ENCODE data around the gene SNCAIP.

SNCAIP gene

GRCh38 chr5:122311961-122312590 is at the start of gene SNCAIP:
Gene SNCAIP, plus strand, starts transcription at chr5:122312237. Its CDS starts 78,898 bp downstream, at chr5:122391135.
- no peak for DNase-seq

- no peak for DNase-seq
Observed at GRCh38 chr5:122263352-122264030, 48.5 kb upstream of the SNCAIP start.

GRCh38 chr5:122264610-122265009 is 47.4 kb upstream of the SNCAIP start:
- DNase-seq = no peak

GRCh38 chr5:122267185-122267584 is 44.9 kb upstream of the SNCAIP start:
- no peak for DNase-seq

GRCh38 chr5:122273696-122274095 is 38.3 kb upstream of the SNCAIP start:
- DNase-seq = no peak

- no peak for DNase-seq
Observed at GRCh38 chr5:122283592-122283991, 28.4 kb upstream of the SNCAIP start.

GRCh38 chr5:122286541-122286940 is 25.5 kb upstream of the SNCAIP start:
- no peak for DNase-seq

GRCh38 chr5:122287101-122287500 is 24.9 kb upstream of the SNCAIP start:
- DNase-seq = no peak

- DNase-seq = no peak
Observed at GRCh38 chr5:122291000-122291901, 20.8 kb upstream of the SNCAIP start.

GRCh38 chr5:122292332-122292731 is 19.7 kb upstream of the SNCAIP start:
- DNase-seq = no peak

- no peak for DNase-seq
Observed at GRCh38 chr5:122295138-122295537, 16.9 kb upstream of the SNCAIP start.

GRCh38 chr5:122296871-122297270 is 15.2 kb upstream of the SNCAIP start:
- DNase-seq = no peak

- DNase-seq = no peak
Observed at GRCh38 chr5:122297587-122298298, 14.3 kb upstream of the SNCAIP start.

- no peak for DNase-seq
Observed at GRCh38 chr5:122300374-122300773, 11.7 kb upstream of the SNCAIP start.

GRCh38 chr5:122301016-122301415 is 11.0 kb upstream of the SNCAIP start:
- no peak for DNase-seq

GRCh38 chr5:122304471-122305215 is 7.4 kb upstream of the SNCAIP start:
- no peak for DNase-seq

- DNase-seq = no peak
Observed at GRCh38 chr5:122306461-122306860, 5.6 kb upstream of the SNCAIP start.

GRCh38 chr5:122310889-122311288 is 1.1 kb upstream of the SNCAIP start:
- no peak for DNase-seq

- no peak for DNase-seq
Observed at GRCh38 chr5:122311497-122311960, 508 bp upstream of the SNCAIP start.

- no peak for DNase-seq
Observed at GRCh38 chr5:122312591-122313406, 762 bp downstream of the SNCAIP start.

GRCh38 chr5:122314036-122314435 is 2.0 kb downstream of the SNCAIP start:
- DNase-seq = no peak

Measured in NK-92 treated with Interleukin-12 subunit alpha and Interleukin-12 subunit beta, amount 100 ng/mL, for 24 hours (cell line).